HepG2 (cell line): ENCODE results near the gene SEMA3G. TPM values are rescaled to one million over a fixed set of nuclear protein-coding genes. Genes with fewer than 3 reads are reported as not detected.
A peak's percentile ranks its signal among the peaks of the same experiment; 100 is the strongest.

Experiments
- FOXO1 ChIP-seq: sonication (generic); formaldehyde crosslinking; IDR thresholded peaks from 2 replicates; pipeline ENCODE4 v1.4.0; 2020; ENCODE audit warnings: missing genetic modification reagents
- IKZF4 ChIP-seq: sonication (generic); formaldehyde crosslinking; IDR thresholded peaks from 2 replicates; pipeline ENCODE4 v1.5.1; 2020; ENCODE audit warnings: borderline replicate concordance, mild to moderate bottlenecking, low read depth, missing genetic modification reagents; ENCODE audit errors: not compliant biosample characterization
- MAFK ChIP-seq, 2 experiments: IDR thresholded peaks in 1 of 2; conservative IDR thresholded peaks in 1 of 2; 2 replicates each; pipeline ENCODE4 v1.6.1; 2011; ENCODE audit warnings: improper control_type of control experiment in 2 of 2, low read length in 2 of 2
- MED1 ChIP-seq: sonication (generic); formaldehyde crosslinking; IDR thresholded peaks from 2 replicates; pipeline ENCODE4 v1.4.0; 2020; ENCODE audit warnings: missing genetic modification reagents
- MXD4 ChIP-seq: IDR thresholded peaks from 2 replicates; pipeline ENCODE4 v1.6.1; 2016; ENCODE audit warnings: mild to moderate bottlenecking, missing biosample characterization, missing genetic modification reagents
- SSRP1 ChIP-seq: IDR thresholded peaks from 2 replicates; pipeline ENCODE4 v1.6.1; 2016; ENCODE audit warnings: control low read depth
- ZNF260 ChIP-seq: sonication (generic); formaldehyde crosslinking; IDR thresholded peaks from 2 replicates; pipeline ENCODE4 v1.4.0; 2020; ENCODE audit warnings: missing genetic modification reagents, low read depth, mild to moderate bottlenecking, borderline replicate concordance
- ZNF296 ChIP-seq: sonication (generic); formaldehyde crosslinking; conservative IDR thresholded peaks from 2 replicates; pipeline ENCODE4 v1.5.0; 2020; ENCODE audit warnings: mild to moderate bottlenecking, missing genetic modification reagents
- ZNF329 ChIP-seq: sonication (generic); formaldehyde crosslinking; IDR thresholded peaks from 2 replicates; pipeline ENCODE4 v1.9.0; 2021; ENCODE audit warnings: low read depth, mild to moderate bottlenecking, missing genetic modification reagents
- ZNF446 ChIP-seq: sonication (generic); formaldehyde crosslinking; IDR thresholded peaks from 2 replicates; pipeline ENCODE4 v1.5.0; 2020; ENCODE audit warnings: mild to moderate bottlenecking, missing genetic modification reagents
- ZNF496 ChIP-seq: sonication (generic); formaldehyde crosslinking; IDR thresholded peaks from 2 replicates; pipeline ENCODE4 v1.8.1; 2023; ENCODE audit warnings: mild to moderate bottlenecking, moderate library complexity, missing genetic modification reagents; ENCODE audit not compliant: insufficient replicate concordance
- polyA plus RNA-seq, 8 experiments: library from polyadenylated mRNA; depleted of rRNA in 3 of 8; stranded (reverse) in 7 of 8; unstranded in 1 of 8; fragments of >200 nt; fragmentation: Illumina TruSeq in 4 of 8; extraction: Trizol in 4 of 8; gene quantifications; 2 replicates each; pipeline versions ENCODE4 v1.2.1 to v1.2.3, GENCODE V29; 2011 to 2016; ENCODE audit warnings: low read depth in 4 of 8, missing spikeins in 1 of 8, mixed read lengths in 1 of 8; ENCODE audit not compliant: insufficient read depth in 1 of 8
- total RNA-seq, 5 experiments: library from RNA; depleted of rRNA; stranded (reverse); fragments of >200 nt; fragmentation: Illumina TruSeq; extraction: Trizol; gene quantifications; 2 replicates each; pipeline ENCODE4 v1.2.3, GENCODE V29; 2016; ENCODE audit warnings: low read depth in 1 of 5
- TF ChIP-seq, protein P1 (sequence below), 2 experiments: IDR thresholded peaks; 2 replicates each; pipeline ENCODE4 v1.6.1; 2011 to 2012; ENCODE audit warnings: low read length in 2 of 2, borderline replicate concordance in 1 of 2, low read depth in 1 of 2, mild to moderate bottlenecking in 1 of 2, moderate library complexity in 1 of 2
- TF ChIP-seq, protein P2 (sequence below): sonication (generic); formaldehyde crosslinking; IDR thresholded peaks from 2 replicates; pipeline ENCODE4 v1.4.0; 2020; ENCODE audit warnings: mild to moderate bottlenecking, missing genetic modification reagents, borderline replicate concordance
- TF ChIP-seq, protein P3 (sequence below): sonication (generic); formaldehyde crosslinking; IDR thresholded peaks from 2 replicates; pipeline ENCODE4 v1.5.0; 2020; ENCODE audit warnings: missing genetic modification reagents
- TF ChIP-seq, protein P4 (sequence below): sonication (generic); formaldehyde crosslinking; IDR thresholded peaks from 2 replicates; pipeline ENCODE4 v1.4.0; 2020; ENCODE audit warnings: missing genetic modification reagents

Gene SEMA3G
- total and polyA plus RNA-seq, 2 of the 13 experiments (the other 11 are each of a cell fraction or from before 2014, with no cell fraction given): 6.1 to 8.3 TPM

DNA sequence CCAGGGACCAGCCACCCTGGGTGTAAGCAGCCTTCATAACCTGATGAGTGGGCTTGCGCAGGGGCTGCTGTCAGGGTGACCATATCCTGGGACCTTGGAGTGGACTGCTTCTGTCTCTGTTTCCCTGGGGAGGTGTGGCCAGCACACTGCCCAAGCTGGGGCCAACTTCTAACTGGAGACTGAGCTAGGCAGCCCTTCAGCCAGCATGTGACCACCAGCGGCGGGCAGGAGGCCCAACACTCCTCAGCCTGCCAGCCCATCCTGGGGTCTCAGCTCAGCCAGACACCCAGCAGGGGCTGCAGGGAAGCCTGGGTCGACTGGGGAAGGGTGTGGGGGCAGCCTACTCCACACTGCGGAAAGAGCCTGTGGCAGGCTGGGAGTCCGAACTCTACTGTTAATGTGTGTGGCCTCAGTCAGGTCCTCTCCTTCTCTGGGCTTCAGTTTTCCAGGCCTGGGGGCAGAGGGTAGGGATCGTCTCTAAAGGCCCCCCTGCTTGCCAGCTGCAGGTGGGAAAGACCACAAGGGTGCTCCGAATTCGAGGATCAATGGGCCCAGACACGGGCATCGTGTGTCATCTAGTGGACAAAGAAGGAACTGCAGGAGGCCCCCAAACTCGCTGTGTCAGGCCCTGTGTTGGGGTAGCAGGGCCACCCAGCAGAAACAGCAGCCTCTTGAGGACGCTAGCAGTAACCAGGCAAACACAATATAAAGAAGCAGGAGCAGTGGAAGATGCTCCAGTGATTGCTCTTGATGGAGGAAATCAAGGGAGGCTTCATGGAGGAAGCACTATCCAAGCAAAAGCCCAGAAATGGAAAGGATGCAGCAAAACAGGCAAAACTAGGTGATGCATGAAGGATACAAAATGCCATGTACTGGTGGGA is 2.0 kb upstream of the SEMA3G start (continued):
- TF ChIP-seq, protein P1, sequence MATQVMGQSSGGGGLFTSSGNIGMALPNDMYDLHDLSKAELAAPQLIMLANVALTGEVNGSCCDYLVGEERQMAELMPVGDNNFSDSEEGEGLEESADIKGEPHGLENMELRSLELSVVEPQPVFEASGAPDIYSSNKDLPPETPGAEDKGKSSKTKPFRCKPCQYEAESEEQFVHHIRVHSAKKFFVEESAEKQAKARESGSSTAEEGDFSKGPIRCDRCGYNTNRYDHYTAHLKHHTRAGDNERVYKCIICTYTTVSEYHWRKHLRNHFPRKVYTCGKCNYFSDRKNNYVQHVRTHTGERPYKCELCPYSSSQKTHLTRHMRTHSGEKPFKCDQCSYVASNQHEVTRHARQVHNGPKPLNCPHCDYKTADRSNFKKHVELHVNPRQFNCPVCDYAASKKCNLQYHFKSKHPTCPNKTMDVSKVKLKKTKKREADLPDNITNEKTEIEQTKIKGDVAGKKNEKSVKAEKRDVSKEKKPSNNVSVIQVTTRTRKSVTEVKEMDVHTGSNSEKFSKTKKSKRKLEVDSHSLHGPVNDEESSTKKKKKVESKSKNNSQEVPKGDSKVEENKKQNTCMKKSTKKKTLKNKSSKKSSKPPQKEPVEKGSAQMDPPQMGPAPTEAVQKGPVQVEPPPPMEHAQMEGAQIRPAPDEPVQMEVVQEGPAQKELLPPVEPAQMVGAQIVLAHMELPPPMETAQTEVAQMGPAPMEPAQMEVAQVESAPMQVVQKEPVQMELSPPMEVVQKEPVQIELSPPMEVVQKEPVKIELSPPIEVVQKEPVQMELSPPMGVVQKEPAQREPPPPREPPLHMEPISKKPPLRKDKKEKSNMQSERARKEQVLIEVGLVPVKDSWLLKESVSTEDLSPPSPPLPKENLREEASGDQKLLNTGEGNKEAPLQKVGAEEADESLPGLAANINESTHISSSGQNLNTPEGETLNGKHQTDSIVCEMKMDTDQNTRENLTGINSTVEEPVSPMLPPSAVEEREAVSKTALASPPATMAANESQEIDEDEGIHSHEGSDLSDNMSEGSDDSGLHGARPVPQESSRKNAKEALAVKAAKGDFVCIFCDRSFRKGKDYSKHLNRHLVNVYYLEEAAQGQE (IDR thresholded peaks at IDR 0.05; ENCODE audit: borderline replicate concordance in 1 of 2, low read depth in 1 of 2, low read length in 2 of 2): no peak
- TF ChIP-seq FOXO1 (CRISPR knock-in tag) (0 out of 2 replicates have a peak, but pooled peaks have one; percentile 12), MXD4 (CRISPR knock-in tag) (no peak), ZNF296 (no peak), IKZF4 (no peak), ZNF260 (CRISPR knock-in tag) (no peak), SSRP1 (CRISPR knock-in tag) (0 out of 2 replicates have a peak, but pooled peaks have one; percentile 32), ZNF329 (CRISPR knock-in tag) (no peak), MAFK (conservative IDR thresholded peaks at IDR 0.05 in 1 of 2, IDR thresholded peaks at IDR 0.05 in 1 of 2; ENCODE audit: low read length in 2 of 2) (peak; percentile 20 to 28; a peak in 2 of 4 replicates), MED1 (no peak; the same call in 1 of the 2 replicates), ZNF496 (CRISPR knock-in tag) (no peak), ZNF446 (CRISPR knock-in tag) (no peak)
- TF ChIP-seq, protein P2, sequence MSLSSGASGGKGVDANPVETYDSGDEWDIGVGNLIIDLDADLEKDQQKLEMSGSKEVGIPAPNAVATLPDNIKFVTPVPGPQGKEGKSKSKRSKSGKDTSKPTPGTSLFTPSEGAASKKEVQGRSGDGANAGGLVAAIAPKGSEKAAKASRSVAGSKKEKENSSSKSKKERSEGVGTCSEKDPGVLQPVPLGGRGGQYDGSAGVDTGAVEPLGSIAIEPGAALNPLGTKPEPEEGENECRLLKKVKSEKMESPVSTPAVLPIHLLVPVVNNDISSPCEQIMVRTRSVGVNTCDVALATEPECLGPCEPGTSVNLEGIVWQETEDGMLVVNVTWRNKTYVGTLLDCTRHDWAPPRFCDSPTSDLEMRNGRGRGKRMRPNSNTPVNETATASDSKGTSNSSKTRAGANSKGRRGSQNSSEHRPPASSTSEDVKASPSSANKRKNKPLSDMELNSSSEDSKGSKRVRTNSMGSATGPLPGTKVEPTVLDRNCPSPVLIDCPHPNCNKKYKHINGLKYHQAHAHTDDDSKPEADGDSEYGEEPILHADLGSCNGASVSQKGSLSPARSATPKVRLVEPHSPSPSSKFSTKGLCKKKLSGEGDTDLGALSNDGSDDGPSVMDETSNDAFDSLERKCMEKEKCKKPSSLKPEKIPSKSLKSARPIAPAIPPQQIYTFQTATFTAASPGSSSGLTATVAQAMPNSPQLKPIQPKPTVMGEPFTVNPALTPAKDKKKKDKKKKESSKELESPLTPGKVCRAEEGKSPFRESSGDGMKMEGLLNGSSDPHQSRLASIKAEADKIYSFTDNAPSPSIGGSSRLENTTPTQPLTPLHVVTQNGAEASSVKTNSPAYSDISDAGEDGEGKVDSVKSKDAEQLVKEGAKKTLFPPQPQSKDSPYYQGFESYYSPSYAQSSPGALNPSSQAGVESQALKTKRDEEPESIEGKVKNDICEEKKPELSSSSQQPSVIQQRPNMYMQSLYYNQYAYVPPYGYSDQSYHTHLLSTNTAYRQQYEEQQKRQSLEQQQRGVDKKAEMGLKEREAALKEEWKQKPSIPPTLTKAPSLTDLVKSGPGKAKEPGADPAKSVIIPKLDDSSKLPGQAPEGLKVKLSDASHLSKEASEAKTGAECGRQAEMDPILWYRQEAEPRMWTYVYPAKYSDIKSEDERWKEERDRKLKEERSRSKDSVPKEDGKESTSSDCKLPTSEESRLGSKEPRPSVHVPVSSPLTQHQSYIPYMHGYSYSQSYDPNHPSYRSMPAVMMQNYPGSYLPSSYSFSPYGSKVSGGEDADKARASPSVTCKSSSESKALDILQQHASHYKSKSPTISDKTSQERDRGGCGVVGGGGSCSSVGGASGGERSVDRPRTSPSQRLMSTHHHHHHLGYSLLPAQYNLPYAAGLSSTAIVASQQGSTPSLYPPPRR: no peak
- TF ChIP-seq, protein P3, sequence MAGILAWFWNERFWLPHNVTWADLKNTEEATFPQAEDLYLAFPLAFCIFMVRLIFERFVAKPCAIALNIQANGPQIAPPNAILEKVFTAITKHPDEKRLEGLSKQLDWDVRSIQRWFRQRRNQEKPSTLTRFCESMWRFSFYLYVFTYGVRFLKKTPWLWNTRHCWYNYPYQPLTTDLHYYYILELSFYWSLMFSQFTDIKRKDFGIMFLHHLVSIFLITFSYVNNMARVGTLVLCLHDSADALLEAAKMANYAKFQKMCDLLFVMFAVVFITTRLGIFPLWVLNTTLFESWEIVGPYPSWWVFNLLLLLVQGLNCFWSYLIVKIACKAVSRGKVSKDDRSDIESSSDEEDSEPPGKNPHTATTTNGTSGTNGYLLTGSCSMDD (CRISPR knock-in tag): no peak
- TF ChIP-seq, protein P4, sequence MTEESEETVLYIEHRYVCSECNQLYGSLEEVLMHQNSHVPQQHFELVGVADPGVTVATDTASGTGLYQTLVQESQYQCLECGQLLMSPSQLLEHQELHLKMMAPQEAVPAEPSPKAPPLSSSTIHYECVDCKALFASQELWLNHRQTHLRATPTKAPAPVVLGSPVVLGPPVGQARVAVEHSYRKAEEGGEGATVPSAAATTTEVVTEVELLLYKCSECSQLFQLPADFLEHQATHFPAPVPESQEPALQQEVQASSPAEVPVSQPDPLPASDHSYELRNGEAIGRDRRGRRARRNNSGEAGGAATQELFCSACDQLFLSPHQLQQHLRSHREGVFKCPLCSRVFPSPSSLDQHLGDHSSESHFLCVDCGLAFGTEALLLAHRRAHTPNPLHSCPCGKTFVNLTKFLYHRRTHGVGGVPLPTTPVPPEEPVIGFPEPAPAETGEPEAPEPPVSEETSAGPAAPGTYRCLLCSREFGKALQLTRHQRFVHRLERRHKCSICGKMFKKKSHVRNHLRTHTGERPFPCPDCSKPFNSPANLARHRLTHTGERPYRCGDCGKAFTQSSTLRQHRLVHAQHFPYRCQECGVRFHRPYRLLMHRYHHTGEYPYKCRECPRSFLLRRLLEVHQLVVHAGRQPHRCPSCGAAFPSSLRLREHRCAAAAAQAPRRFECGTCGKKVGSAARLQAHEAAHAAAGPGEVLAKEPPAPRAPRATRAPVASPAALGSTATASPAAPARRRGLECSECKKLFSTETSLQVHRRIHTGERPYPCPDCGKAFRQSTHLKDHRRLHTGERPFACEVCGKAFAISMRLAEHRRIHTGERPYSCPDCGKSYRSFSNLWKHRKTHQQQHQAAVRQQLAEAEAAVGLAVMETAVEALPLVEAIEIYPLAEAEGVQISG: peak; percentile 39; the same call in 1 of the 2 replicates
